ENCODE measurements around the gene TPH2. TPM values are rescaled to one million over a fixed set of nuclear protein-coding genes. Genes with fewer than 3 reads are reported as not detected.

TPH2 gene
- total RNA-seq, 2 donors from 2014 or later, result not detected

- TF ChIP-seq, protein P1, sequence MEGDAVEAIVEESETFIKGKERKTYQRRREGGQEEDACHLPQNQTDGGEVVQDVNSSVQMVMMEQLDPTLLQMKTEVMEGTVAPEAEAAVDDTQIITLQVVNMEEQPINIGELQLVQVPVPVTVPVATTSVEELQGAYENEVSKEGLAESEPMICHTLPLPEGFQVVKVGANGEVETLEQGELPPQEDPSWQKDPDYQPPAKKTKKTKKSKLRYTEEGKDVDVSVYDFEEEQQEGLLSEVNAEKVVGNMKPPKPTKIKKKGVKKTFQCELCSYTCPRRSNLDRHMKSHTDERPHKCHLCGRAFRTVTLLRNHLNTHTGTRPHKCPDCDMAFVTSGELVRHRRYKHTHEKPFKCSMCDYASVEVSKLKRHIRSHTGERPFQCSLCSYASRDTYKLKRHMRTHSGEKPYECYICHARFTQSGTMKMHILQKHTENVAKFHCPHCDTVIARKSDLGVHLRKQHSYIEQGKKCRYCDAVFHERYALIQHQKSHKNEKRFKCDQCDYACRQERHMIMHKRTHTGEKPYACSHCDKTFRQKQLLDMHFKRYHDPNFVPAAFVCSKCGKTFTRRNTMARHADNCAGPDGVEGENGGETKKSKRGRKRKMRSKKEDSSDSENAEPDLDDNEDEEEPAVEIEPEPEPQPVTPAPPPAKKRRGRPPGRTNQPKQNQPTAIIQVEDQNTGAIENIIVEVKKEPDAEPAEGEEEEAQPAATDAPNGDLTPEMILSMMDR (IDR thresholded peaks at IDR 0.05), result no peak
- no peaks in the 10 kb centered on the region for H3K27me3 ChIP-seq (replicated peaks; ENCODE audit: insufficient read depth)
- H3K36me3 ChIP-seq, result no peaks in the 10 kb centered on the region
- H3K9me3 ChIP-seq, result no peaks in the 10 kb centered on the region
- no peak overlapping the region for H3K4me3 ChIP-seq
- H3K27ac ChIP-seq, result no peak overlapping the region
- DNase-seq (ENCODE audit: low spot score), result no peak
- ATAC-seq (ENCODE audit: insufficient number of reproducible peaks, low FRiP score, low read depth), result no peak
- no peaks in the 10 kb centered on the region for H3K4me1 ChIP-seq (ENCODE audit: control insufficient read depth in 1 of 2, low read depth in 2 of 2)
Observed at GRCh38 chr12:72041811-72042210, 103.2 kb downstream of the TPH2 start.

DNA sequence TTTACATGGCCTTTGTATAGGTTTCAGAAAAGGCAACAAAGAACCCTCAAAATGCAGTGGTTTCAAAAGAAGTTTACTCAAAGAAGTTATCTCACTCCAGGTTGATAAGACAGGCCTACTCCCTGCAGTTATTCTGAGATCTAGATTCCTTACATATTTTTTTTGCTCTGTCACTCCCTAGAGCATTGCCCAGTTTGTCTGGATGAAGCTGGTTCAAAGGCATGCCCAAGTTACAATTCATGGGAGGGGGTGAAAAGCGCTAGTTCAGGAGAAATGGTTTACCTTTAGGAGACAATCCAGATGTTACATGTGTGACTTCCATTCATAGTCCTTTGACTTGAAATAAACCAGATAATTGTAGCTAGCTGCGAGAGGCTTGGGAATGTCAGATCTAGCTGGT lies 115.0 kb downstream of the TPH2 start:
- TF ChIP-seq, protein P1 (IDR thresholded peaks at IDR 0.05), result no peak
- Histone ChIP-seq H3K4me3 (no peak overlapping the region), H3K27ac (no peak overlapping the region), H3K9me3 (no peaks in the 10 kb centered on the region), H3K4me1 (ENCODE audit: control insufficient read depth in 1 of 2, low read depth in 2 of 2) (no peaks in the 10 kb centered on the region), H3K36me3 (no peaks in the 10 kb centered on the region), H3K27me3 (replicated peaks; ENCODE audit: insufficient read depth) (no peaks in the 10 kb centered on the region)
- DNase-seq (ENCODE audit: low spot score), result no peak
- ATAC-seq (ENCODE audit: insufficient number of reproducible peaks, low FRiP score, low read depth), result no peak

DNA sequence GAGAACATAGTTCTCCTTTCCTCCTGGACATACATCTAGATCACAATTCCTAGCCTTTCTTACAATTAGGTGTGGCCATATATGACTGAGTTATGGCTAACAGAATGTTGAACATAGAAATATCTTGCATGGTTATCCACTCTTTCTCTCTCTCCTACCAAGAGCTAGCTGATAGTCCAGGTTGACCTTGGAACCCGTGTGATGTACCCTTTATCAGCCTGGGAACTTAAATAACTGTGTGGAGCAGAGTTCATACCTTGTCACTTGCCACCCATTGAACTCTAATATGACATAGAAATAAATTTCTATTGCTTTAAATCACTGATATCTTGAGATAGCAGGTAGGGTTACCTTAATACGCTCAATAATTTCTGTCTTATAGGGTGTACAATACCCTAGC lies 115.9 kb downstream of the TPH2 start:
- Histone ChIP-seq H3K4me3 (no peak overlapping the region), H3K36me3 (no peaks in the 10 kb centered on the region), H3K27ac (no peak overlapping the region), H3K27me3 (replicated peaks; ENCODE audit: insufficient read depth) (no peaks in the 10 kb centered on the region), H3K4me1 (ENCODE audit: control insufficient read depth in 1 of 2, low read depth in 2 of 2) (no peaks in the 10 kb centered on the region), H3K9me3 (no peaks in the 10 kb centered on the region)
- TF ChIP-seq, protein P1 (IDR thresholded peaks at IDR 0.05), result no peak
- ATAC-seq (ENCODE audit: insufficient number of reproducible peaks, low FRiP score, low read depth) (no peak), DNase-seq (ENCODE audit: low spot score) (no peak)

GRCh38 chr12:72057330-72057914 lies 118.8 kb downstream of the TPH2 start:
- TF ChIP-seq, protein P1 (IDR thresholded peaks at IDR 0.05), result no peak
- no peak for ATAC-seq (ENCODE audit: insufficient number of reproducible peaks, low FRiP score, low read depth)
- H3K4me3 ChIP-seq, result no peak overlapping the region

DNA sequence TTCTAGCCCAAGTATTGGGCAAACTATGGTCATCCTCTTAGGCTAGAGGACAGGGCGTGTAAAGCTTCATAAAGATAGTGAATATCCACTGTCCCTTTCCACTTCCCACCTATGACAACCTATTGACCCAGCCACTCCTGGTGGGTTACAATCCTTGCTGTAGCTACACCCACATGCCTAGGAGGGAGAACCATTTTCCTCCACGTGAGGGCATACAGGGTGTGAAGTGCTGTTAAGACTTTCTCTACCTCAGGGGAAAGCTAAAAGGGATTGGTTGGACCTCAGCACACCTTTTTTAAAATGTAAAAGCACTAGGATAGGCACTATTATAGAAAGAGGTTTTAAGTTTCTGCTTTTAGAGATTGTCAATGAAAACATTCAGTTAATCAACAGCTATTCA lies 124.4 kb downstream of the TPH2 start:
- ATAC-seq (ENCODE audit: insufficient number of reproducible peaks, low FRiP score, low read depth) (no peak), DNase-seq (ENCODE audit: low spot score) (no peak)
- Histone ChIP-seq H3K4me3 (no peak overlapping the region), H3K9me3 (no peaks in the 10 kb centered on the region), H3K27ac (no peak overlapping the region), H3K27me3 (replicated peaks; ENCODE audit: insufficient read depth) (no peaks in the 10 kb centered on the region), H3K36me3 (no peaks in the 10 kb centered on the region), H3K4me1 (ENCODE audit: control insufficient read depth in 1 of 2, low read depth in 2 of 2) (no peaks in the 10 kb centered on the region)
- TF ChIP-seq, protein P1 (IDR thresholded peaks at IDR 0.05), result no peak

More at GRCh38 chr12:72057330-72057914, 118.8 kb downstream of the TPH2 start:
- no peaks in the 10 kb centered on the region for H3K4me1 ChIP-seq (ENCODE audit: control insufficient read depth in 1 of 2, low read depth in 2 of 2)
- no peaks in the 10 kb centered on the region for H3K9me3 ChIP-seq
- no peaks in the 10 kb centered on the region for H3K27me3 ChIP-seq (replicated peaks; ENCODE audit: insufficient read depth)
- H3K27ac ChIP-seq, result no peak overlapping the region
- H3K36me3 ChIP-seq, result no peaks in the 10 kb centered on the region
- DNase-seq (ENCODE audit: low spot score), result no peak
